ENCODE data around the gene UBTD1.

- TF ChIP-seq CTCF (optimal IDR thresholded peaks at IDR 0.05 in 1 of 3, IDR thresholded peaks at IDR 0.05 in 1 of 3, conservative IDR thresholded peaks at IDR 0.05 in 1 of 3; ENCODE audit: extremely low read depth in 1 of 3, insufficient read depth in 2 of 3, low read length in 3 of 3) (no peak), EZH2 (IDR thresholded peaks at IDR 0.05; ENCODE audit: low read length) (no peak)
These were observed 47.1 kb upstream of the UBTD1 start for GRCh38 chr10:97451605-97452004.

All from keratinocyte (primary cell).